IMR-90 (cell line): ENCODE results near the gene STARD3.

Source experiments
- CEBPB ChIP-seq: IDR thresholded peaks from 2 replicates; pipeline ENCODE4 v1.6.1; 2012; ENCODE audit warnings: low read depth, low read length, improper control_type of control experiment
- CTCF ChIP-seq: conservative IDR thresholded peaks from 2 replicates; pipeline ENCODE4 v1.5.1; 2012; ENCODE audit warnings: mild to moderate bottlenecking, low read depth, low read length, improper control_type of control experiment
- ELK1 ChIP-seq: fragments of 150-350 bp; IDR thresholded peaks from 2 replicates; pipeline ENCODE4 v1.6.1; 2016; ENCODE audit warnings: low read depth, mild to moderate bottlenecking, low read length, moderate library complexity, borderline replicate concordance
- MAFK ChIP-seq: IDR thresholded peaks from 2 replicates; pipeline ENCODE4 v1.6.1; 2012; ENCODE audit warnings: low read depth, low read length, improper control_type of control experiment
- NFE2L2 ChIP-seq: fragments of 150-350 bp; IDR thresholded peaks from 2 replicates; pipeline ENCODE4 v1.6.1; 2016; ENCODE audit warnings: low read depth, mild to moderate bottlenecking, low read length
- POLR2A ChIP-seq: IDR thresholded peaks from 2 replicates; pipeline ENCODE4 v1.6.1; 2012; ENCODE audit warnings: mild to moderate bottlenecking, low read depth, low read length
- RAD21 ChIP-seq: IDR thresholded peaks from 2 replicates; pipeline ENCODE4 v1.6.1; 2012; ENCODE audit warnings: low read length, improper control_type of control experiment
- RCOR1 ChIP-seq: IDR thresholded peaks from 2 replicates; pipeline ENCODE4 v1.6.1; 2012; ENCODE audit warnings: mild to moderate bottlenecking, low read length, improper control_type of control experiment; ENCODE audit not compliant: insufficient replicate concordance
- RFX5 ChIP-seq: IDR thresholded peaks from 2 replicates; pipeline ENCODE4 v1.8.0; 2012; ENCODE audit warnings: low read depth, mild to moderate bottlenecking, low read length, moderate library complexity
- SMC3 ChIP-seq: fragments of 150-350 bp; IDR thresholded peaks from 2 replicates; pipeline ENCODE4 v1.6.1; 2016; ENCODE audit warnings: low read depth, mild to moderate bottlenecking, antibody characterized with exemption, low read length, moderate library complexity
- USF2 ChIP-seq: fragments of 150-350 bp; IDR thresholded peaks from 2 replicates; pipeline ENCODE4 v1.6.1; 2017; ENCODE audit warnings: mild to moderate bottlenecking, antibody characterized with exemption, low read length, low read depth

GRCh38 chr17:39596543-39597267 lies 40.2 kb upstream of the STARD3 start:
- TF ChIP-seq CTCF: no peak
- TF ChIP-seq RFX5: no peak
- TF ChIP-seq ELK1: no peak
- no peak for TF ChIP-seq POLR2A
- no peak for TF ChIP-seq CEBPB
- no peak for TF ChIP-seq SMC3
- TF ChIP-seq MAFK: no peak
- no peak for TF ChIP-seq RAD21
- TF ChIP-seq RCOR1: no peak
- TF ChIP-seq NFE2L2: no peak
- no peak for TF ChIP-seq USF2
